HEK293 (cell line): ENCODE results near the gene HPD.
"Not testable (repeated sequence)": the region's sequence is repeated elsewhere in the genome, so short reads cannot be mapped to it uniquely, and the experiment has no call there.

Experiments used
- CTCF ChIA-PET: fragments of 350-600 bp; formaldehyde crosslinking; extraction: SDS; loops from one replicate; lab custom pipeline; 2021; ENCODE audit warnings: antibody characterized with exemption; lab: Yijun Ruan, JAX
- POLR2A ChIA-PET: fragments of 300-600 bp; formaldehyde crosslinking; extraction: SDS; loops from one replicate; lab custom pipeline; 2020; ENCODE audit warnings: antibody characterized with exemption, inconsistent platforms; lab: Yijun Ruan, JAX
- H3K27ac ChIP-seq: fragments of 200-500 bp; sonication (Bioruptor generic); 2 replicates; pipeline ENCODE4 v1.5.1; 2014; ENCODE audit warnings: low read depth, low read length, control low read depth, inconsistent platforms; ENCODE audit errors: extremely low read depth
- H3K36me3 ChIP-seq, 2 experiments: fragments of 200-500 bp in 1 of 2; sonication (Bioruptor generic) in 1 of 2; 1 replicate in 1 of 2; 2 replicates in 1 of 2; pipeline ENCODE4 v1.5.1; 2014 to 2017; ENCODE audit warnings: inconsistent platforms in 2 of 2, low read length in 2 of 2; ENCODE audit not compliant: control insufficient read depth in 2 of 2, insufficient read depth in 1 of 2
- H3K4me1 ChIP-seq: fragments of 200-500 bp; sonication (Bioruptor generic); 2 replicates; pipeline ENCODE4 v1.5.1; 2014; ENCODE audit warnings: mild to moderate bottlenecking, low read length, inconsistent platforms; ENCODE audit not compliant: control insufficient read depth, insufficient read depth
- H3K4me3 ChIP-seq: 2 replicates; pipeline ENCODE4 v1.5.1; 2011; ENCODE audit warnings: low read depth, mild to moderate bottlenecking, control low read depth, low read length, moderate library complexity
- H3K9me3 ChIP-seq: fragments of 200-500 bp; sonication (Bioruptor generic); 2 replicates; pipeline ENCODE4 v1.5.1; 2014; ENCODE audit warnings: low read depth, low read length, inconsistent platforms; ENCODE audit not compliant: control insufficient read depth, insufficient read depth
- GLIS1 ChIP-seq: fragments of 450-650 bp; formaldehyde crosslinking; IDR thresholded peaks from 2 replicates; pipeline ENCODE4 v1.5.1; 2016; ENCODE audit warnings: missing biosample characterization, missing genetic modification characterization
- GLIS2 ChIP-seq: fragments of 450-650 bp; formaldehyde crosslinking; IDR thresholded peaks from 2 replicates; pipeline ENCODE4 v1.5.1; 2016; ENCODE audit warnings: missing biosample characterization, missing genetic modification characterization
- ZNF514 ChIP-seq: fragments of 450-650 bp; formaldehyde crosslinking; IDR thresholded peaks from 2 replicates; pipeline ENCODE4 v1.5.1; 2016; ENCODE audit warnings: missing biosample characterization, missing genetic modification characterization
- ZNF843 ChIP-seq: fragments of 450-650 bp; formaldehyde crosslinking; IDR thresholded peaks from 2 replicates; pipeline ENCODE4 v1.5.1; 2016; ENCODE audit warnings: missing biosample characterization, missing genetic modification characterization

Gene HPD

GRCh38 chr12:121791671-121792551 lies 66.7 kb downstream of the HPD start:
- CTCF ChIA-PET = interaction anchor here (0.7 to 9.8 kb wide), 5 partner anchors 12 to 239 kb away, joined by 3 to 393 read pairs (median 205); partner anchors contain the start of gene SETD1B
- H3K4me3 ChIP-seq = no peak overlapping the region
- H3K9me3 ChIP-seq = no peaks in the 10 kb centered on the region
- no peak overlapping the region for H3K27ac ChIP-seq
- POLR2A ChIA-PET = interaction anchor here (1.2 to 8.9 kb wide), 2 partner anchors 11 to 17 kb away, joined by 5 to 165 read pairs; no protein-coding TSS in a partner anchor
- TF ChIP-seq GLIS2 (peak; percentile 43), GLIS1 (tag by site-specific recombination) (peak; percentile 48; the same call in 1 of the 2 replicates), ZNF514 (tag by site-specific recombination) (no peak)
- H3K4me1 ChIP-seq = peaks cover under 1% of the 10 kb centered on the region; the same call in 1 of the 2 replicates
- H3K36me3 ChIP-seq = peaks cover 0 to 16% of the 10 kb centered on the region in 2 experiments; a peak in 1 of 3 replicates

DNA sequence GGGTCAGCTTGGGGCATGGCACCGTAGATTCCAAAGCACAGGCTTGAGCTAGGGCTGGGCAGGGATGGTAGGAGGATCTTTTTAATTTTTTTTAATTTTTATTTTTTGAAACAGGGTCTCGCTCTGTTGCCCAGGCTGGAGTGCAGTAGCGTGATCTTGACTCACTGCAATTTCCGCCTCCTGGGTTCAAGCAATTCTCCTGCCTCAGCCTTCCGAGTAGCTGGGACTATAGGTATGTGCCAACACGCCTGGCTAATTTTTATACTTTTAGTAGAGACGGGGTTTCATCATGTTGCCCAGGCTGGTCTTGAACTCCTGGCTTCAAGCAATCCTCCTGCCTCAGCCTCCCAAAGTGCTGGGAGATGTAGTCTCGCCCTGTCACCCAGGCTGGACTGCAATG lies 67.9 kb downstream of the HPD start:
- not testable (repeated sequence) for H3K36me3 ChIP-seq, H3K27ac ChIP-seq, H3K4me3 ChIP-seq, H3K9me3 ChIP-seq, H3K4me1 ChIP-seq
- ChIA-PET CTCF (interaction anchor here (0.7 to 9.8 kb wide), 4 partner anchors 11 to 96 kb away, joined by 3 to 393 read pairs (median 222); partner anchors contain the start of gene SETD1B), POLR2A (interaction anchor here (1.2 kb wide), 1 partner anchor 12 kb away, joined by 5 read pairs; no protein-coding TSS in a partner anchor)

GRCh38 chr12:121789800-121790728 lies 68.6 kb downstream of the HPD start:
- no peak overlapping the region for H3K4me3 ChIP-seq
- CTCF ChIA-PET = interaction anchor here (9.0 to 9.8 kb wide), 2 partner anchors 10 to 19 kb away, joined by 238 to 393 read pairs; partner anchors contain the start of gene SETD1B
- POLR2A ChIA-PET = interaction anchor here (1.2 kb wide), 1 partner anchor 13 kb away, joined by 5 read pairs; no protein-coding TSS in a partner anchor
- H3K27ac ChIP-seq = no peak overlapping the region
- no peaks in the 10 kb centered on the region; the same call in 1 of the 2 replicates for H3K4me1 ChIP-seq
- no peak for TF ChIP-seq ZNF843 (tag by site-specific recombination)
- TF ChIP-seq GLIS1 (tag by site-specific recombination) = peak; percentile 62
- no peaks in the 10 kb centered on the region for H3K9me3 ChIP-seq
- H3K36me3 ChIP-seq = peaks cover 0 to under 1% of the 10 kb centered on the region in 2 experiments; a peak in 1 of 3 replicates
